ENCODE data around the gene MCRIP1.
A peak's percentile ranks its signal among the peaks of the same experiment; 100 is the strongest.

MCRIP1 gene

GRCh38 chr17:81817758-81818147 is 15.3 kb downstream of the MCRIP1 start:
- no peak for DNase-seq

DNA sequence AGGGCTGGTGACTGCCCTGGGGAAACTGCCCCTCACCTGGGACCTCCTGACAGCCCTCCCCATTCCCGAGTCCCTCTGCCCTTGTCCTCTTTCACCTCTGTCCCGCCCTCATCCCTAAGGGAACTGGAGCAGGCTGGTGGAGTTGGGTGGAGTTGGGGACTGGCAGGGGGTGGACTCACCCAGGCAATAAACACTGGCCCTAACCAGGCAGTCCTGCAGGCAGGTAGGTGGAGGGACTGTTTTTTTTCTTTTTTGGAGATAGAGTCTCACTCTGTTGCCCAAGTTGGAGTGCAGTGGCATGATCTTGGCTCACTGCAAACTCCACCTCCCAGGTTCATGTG is 17.5 kb downstream of the MCRIP1 start:
- no peak for DNase-seq

- peak; percentile 17 for DNase-seq
These were observed 18.1 kb downstream of the MCRIP1 start for GRCh38 chr17:81814748-81815645.

DNA sequence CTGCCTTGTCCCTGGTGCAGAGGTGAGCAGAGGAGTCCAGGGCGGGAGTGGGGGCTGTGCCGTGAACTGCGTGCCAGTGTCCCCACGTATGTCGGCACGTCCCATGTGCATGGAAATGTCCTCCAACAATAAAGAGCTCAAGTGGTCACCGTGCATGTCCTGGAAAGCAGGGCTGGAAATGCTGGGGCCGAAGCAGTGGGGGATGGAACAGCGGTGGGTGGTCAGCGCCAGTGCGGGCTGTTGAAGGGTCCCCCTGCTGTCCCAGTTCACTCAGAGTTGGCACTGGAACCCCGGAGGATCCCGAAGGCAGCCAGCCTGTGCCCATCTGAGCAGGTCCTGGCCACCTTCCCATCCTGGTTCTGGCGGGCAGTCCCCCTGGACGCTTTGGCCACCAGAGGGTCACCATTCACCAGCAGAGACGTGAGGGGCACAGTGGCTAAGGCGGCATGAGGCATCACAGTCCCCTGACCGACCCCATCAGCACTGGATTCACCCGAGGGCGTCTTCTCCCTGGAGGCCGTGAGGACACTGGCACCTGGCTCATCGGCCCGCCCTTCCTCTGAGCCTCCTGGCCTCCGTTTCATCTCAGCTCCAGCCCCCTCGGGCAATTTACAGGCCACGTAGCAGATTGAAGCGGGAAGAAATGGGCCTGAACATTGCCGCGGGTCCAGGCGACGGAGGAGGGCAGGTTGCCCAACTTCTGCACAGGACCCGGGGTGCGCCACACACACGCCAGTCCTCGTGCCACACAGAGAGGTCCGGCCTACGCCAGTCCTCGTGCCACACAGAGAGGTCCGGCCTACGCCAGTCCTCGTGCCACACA is 19.0 kb downstream of the MCRIP1 start:
- DNase-seq = no peak

DNA sequence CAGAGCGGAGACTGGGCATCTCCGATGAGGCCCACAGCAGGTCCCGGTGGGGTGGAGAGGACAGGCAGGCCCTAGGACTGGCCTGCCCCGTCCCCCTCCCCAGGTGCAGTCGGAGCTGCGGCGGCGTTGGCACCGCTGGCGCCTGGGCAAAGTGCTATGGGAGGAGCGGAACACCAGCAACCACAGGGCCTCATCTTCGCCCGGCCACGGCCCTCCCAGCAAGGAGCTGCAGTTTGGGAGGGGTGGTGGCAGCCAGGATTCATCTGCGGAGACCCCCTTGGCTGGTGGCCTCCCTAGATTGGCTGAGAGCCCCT is 19.8 kb downstream of the MCRIP1 start:
- no peak for DNase-seq

- DNase-seq = no peak
These were observed 20.3 kb downstream of the MCRIP1 start for GRCh38 chr17:81812571-81813370.

DNA sequence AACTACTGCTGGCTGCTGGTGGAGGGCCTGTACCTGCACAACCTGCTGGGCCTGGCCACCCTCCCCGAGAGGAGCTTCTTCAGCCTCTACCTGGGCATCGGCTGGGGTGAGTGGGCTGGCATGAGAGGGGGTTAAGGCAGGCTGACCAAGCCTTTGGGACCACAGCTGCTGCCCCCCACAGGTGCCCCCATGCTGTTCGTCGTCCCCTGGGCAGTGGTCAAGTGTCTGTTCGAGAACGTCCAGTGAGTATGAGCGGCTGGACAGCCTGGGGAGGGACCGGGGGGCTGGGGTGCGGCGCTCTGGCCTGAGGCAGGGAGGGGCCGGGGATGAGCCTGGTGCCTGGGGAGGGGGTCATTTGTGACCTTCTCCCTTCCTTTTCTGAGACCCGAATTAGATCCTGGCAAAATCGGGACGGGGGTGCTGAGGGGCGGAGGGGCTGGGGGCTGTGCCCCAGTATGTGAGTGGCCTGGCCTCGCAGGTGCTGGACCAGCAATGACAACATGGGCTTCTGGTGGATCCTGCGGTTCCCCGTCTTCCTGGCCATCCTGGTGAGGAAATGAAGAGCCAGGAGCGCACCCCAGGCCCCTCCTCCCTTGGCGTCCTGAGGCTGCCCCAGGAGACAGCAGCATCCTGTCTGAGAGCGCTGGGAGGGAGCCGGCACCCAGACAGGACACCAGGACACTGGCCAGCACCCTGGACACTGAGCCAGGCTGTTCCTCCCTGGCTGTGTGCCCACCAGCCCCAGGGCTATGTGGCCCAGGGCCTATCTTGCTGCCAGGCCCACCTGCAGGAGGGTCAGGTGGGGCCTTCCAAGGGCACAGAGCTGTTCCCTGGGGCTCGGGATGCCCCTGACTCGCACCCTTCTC is 21.2 kb downstream of the MCRIP1 start:
- DNase-seq = no peak

- DNase-seq = no peak
These were observed 22.0 kb downstream of the MCRIP1 start for GRCh38 chr17:81810892-81811704.

- no peak for DNase-seq
These were observed 22.6 kb downstream of the MCRIP1 start for GRCh38 chr17:81810476-81810875.

DNA sequence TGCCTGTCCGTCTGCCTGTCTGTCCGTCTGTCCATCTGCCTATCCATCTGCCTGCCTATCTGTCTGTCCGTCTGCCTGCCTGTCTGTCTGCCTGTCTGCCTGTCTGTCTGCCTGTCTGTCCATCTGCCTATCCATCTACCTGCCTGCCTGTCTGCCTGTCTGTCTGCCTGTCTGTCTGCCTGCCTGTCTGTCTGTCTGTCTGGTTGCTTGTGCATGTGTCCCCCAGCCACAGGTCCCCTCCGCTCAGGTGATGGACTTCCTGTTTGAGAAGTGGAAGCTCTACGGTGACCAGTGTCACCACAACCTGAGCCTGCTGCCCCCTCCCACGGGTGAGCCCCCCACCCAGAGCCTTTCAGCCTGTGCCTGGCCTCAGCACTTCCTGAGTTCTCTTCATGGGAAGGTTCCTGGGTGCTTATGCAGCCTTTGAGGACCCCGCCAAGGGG is 23.5 kb downstream of the MCRIP1 start:
- DNase-seq = no peak

DNA sequence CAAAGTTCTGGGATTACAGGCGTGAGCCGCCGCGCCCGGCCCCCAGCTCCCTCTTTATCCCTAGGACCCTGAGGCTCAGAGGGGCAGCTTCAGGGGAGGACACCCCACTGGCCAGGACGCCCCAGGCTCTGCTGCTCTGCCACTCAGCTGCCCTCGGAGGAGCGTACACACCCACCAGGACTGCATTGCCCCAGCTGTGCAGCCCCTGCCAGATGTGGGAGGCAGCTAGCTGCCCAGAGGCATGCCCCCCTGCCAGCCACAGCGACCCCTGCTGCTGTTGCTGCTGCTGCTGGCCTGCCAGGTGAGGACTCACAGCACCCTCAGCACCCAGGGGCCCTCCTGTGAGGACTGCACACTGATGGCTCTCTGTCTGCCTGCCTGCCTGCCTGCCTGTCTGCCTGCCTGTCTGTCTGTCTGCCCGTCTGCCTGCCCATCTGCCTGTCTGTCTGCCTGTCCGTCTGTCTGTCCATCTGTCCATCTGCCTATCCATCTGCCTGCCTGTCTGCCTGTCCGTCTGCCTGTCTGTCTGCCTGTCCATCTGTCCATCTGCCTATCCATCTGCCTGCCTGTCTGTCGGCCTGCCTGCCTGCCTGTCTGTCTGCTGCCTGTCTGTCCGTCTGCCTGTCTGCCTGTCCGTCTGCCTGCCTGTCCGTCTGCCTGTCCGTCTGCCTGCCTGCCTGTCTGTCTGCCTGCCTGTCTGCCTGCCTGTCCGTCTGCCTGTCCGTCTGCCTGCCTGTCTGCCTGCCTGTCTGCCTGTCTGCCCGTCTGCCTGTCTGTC is 24.1 kb downstream of the MCRIP1 start:
- peak; percentile 10 for DNase-seq

- DNase-seq = no peak
These were observed 25.3 kb downstream of the MCRIP1 start for GRCh38 chr17:81807839-81808238.

- DNase-seq = no peak
These were observed 25.8 kb downstream of the MCRIP1 start for GRCh38 chr17:81807210-81807719.

- DNase-seq = no peak
These were observed 26.5 kb downstream of the MCRIP1 start for GRCh38 chr17:81806461-81807209.

DNA sequence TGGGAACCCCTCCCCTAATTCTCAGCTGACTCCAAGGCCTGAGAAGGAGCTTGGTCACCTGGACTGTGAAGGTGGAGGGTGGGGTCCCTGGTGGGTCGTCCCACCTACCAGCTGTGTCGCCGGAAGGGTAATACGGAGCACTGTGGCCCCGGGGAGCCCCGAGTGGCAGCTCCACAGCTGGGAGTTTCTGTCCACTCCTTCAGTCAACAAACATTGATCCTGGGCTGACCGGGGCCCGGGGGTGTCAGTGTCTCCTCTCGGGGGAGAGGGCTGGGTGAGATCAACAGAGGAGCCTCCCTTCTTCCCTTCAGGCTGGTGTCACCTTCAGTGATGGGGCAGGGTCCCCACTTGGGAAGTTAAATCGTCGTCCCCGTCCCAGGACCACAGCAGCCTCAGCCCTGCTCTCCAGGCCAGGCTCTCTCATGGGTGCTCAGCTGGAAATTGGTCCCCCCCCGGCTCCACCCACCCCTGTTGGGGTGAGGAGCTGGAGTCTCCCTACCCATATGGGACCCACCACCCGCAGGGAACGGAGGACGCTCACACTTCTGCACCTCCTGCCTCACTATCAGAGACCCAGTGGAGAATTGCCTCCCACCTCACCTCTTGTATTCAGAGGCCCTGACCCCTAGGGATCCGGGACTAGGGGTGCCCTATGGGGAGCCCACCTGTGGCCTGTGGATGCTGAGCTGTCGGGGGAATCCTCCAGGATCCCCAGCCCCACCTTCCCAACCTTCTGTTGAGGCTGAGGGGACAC is 27.2 kb downstream of the MCRIP1 start:
- DNase-seq = no peak

GRCh38 chr17:81804559-81805399 is 28.3 kb downstream of the MCRIP1 start:
- no peak for DNase-seq

DNA sequence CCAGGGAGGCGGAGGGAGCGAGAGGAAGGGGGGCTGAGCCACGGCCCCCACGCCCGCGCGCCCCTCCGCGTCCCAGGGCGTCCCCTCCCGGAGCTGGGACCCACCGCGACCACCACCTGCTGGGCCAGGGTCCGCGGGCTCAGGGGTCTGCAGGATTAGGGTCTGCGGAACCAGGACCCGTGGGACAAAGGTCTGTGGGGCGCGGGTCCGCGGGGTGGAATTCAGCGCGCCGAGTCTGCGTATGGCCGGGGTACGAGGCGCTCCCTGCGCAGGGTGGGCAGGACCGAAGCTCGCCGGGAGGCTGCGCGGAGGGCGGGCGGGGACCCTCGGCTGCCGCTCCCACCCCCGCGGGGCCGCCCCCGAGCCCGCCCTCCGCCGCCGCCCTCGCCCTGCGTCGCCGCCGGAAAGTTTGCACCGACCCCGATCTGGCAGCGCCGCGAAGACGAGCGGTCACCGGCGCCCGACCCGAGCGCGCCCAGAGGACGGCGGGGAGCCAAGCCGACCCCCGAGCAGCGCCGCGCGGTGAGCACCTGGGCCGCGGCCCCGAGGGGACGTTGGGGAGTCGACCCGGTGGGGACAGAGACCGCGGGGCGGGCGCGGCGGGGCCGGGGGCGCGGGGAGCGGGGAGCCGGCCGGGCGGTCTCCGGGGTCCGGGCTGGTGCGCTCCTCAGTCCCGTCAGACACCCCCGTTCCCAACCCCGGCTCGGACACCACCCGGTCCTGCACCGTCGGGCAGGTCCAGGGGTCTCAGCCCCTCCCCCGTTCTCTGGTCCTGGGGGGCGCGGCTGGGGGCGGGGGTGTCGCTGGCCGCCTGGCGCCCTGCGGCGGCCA is 29.1 kb downstream of the MCRIP1 start, which contains the start of gene GCGR:
GCGR (plus strand) TSS at position 423 of the 831 bp plus-strand sequence. CDS start 4,869 bp downstream, outside the sequence.
- no peak for DNase-seq
